GM15510 (cell line): ENCODE results near the gene CFAP69.

ENCODE experiments used
- POLR2A ChIP-seq: IDR thresholded peaks from 3 replicates; pipeline ENCODE4 v1.6.1; 2011; ENCODE audit warnings: borderline replicate concordance; ENCODE audit not compliant: insufficient read length; ENCODE audit errors: extremely low read depth

The CFAP69 gene

GRCh38 chr7:90242369-90243168, 2.4 kb upstream of the CFAP69 start:
- no peak for TF ChIP-seq POLR2A

GRCh38 chr7:90243556-90243955, 1.4 kb upstream of the CFAP69 start:
- TF ChIP-seq POLR2A = no peak

GRCh38 chr7:90244565-90244908, 437 bp upstream of the CFAP69 start:
- TF ChIP-seq POLR2A = no peak

- TF ChIP-seq POLR2A = no peak
These were observed 1.2 kb downstream of the CFAP69 start for GRCh38 chr7:90246171-90246570.

- TF ChIP-seq POLR2A = no peak
These were observed 3.7 kb downstream of the CFAP69 start for GRCh38 chr7:90248706-90249105.

GRCh38 chr7:90250601-90251303, 5.8 kb downstream of the CFAP69 start:
- no peak for TF ChIP-seq POLR2A

GRCh38 chr7:90251304-90251635, 6.3 kb downstream of the CFAP69 start:
- no peak for TF ChIP-seq POLR2A

GRCh38 chr7:90256778-90257177, 11.8 kb downstream of the CFAP69 start:
- TF ChIP-seq POLR2A = no peak

GRCh38 chr7:90261441-90261840, 16.5 kb downstream of the CFAP69 start:
- TF ChIP-seq POLR2A = no peak

- TF ChIP-seq POLR2A = no peak
These were observed 17.5 kb downstream of the CFAP69 start for GRCh38 chr7:90262438-90262837.

GRCh38 chr7:90266808-90267207, 21.8 kb downstream of the CFAP69 start:
- no peak for TF ChIP-seq POLR2A

- no peak for TF ChIP-seq POLR2A
These were observed 22.4 kb downstream of the CFAP69 start for GRCh38 chr7:90267263-90267858.

- no peak for TF ChIP-seq POLR2A
These were observed 24.2 kb downstream of the CFAP69 start for GRCh38 chr7:90269163-90269562.

GRCh38 chr7:90270431-90271178, 25.6 kb downstream of the CFAP69 start:
- TF ChIP-seq POLR2A = no peak

- TF ChIP-seq POLR2A = no peak
These were observed 26.8 kb downstream of the CFAP69 start for GRCh38 chr7:90271753-90272152.
